GM12878 (cell line): ENCODE results near the gene RTN4RL1. TPM values are rescaled to one million over a fixed set of nuclear protein-coding genes. Genes with fewer than 3 reads are reported as not detected.
A peak's percentile ranks its signal among the peaks of the same experiment; 100 is the strongest.

Experiments
- BRCA1 ChIP-seq: IDR thresholded peaks from 2 replicates; pipeline ENCODE4 v1.6.1; 2011; ENCODE audit warnings: low read depth, low read length, improper control_type of control experiment
- CHD2 ChIP-seq: IDR thresholded peaks from 2 replicates; pipeline ENCODE4 v1.6.1; 2011; ENCODE audit warnings: low read depth, low read length, improper control_type of control experiment, borderline replicate concordance
- CREM ChIP-seq: IDR thresholded peaks from 2 replicates; pipeline ENCODE4 v1.6.1; 2014; ENCODE audit warnings: antibody characterized with exemption, low read depth
- CTCF ChIP-seq, 3 experiments: IDR thresholded peaks in 2 of 3; conservative IDR thresholded peaks in 1 of 3; 2 replicates each; pipeline ENCODE4 v1.5.1; 2011; ENCODE audit warnings: low read depth in 3 of 3, low read length in 3 of 3, mild to moderate bottlenecking in 3 of 3, control low read depth in 2 of 3, moderate library complexity in 2 of 3, inconsistent platforms in 1 of 3, mixed read lengths in 1 of 3; ENCODE audit not compliant: control insufficient read depth in 2 of 3, insufficient read depth in 1 of 3; ENCODE audit errors: extremely low read depth in 1 of 3
- DPF2 ChIP-seq: fragments of 450-650 bp; IDR thresholded peaks from 2 replicates; pipeline ENCODE4 v1.6.1; 2017; ENCODE audit warnings: mild to moderate bottlenecking
- E2F8 ChIP-seq: fragments of 450-650 bp; IDR thresholded peaks from 2 replicates; pipeline ENCODE4 v1.6.1; 2018; ENCODE audit warnings: mild to moderate bottlenecking, low read depth, moderate library complexity; ENCODE audit not compliant: partially characterized antibody
- HCFC1 ChIP-seq: fragments of 150-350 bp; IDR thresholded peaks from 2 replicates; pipeline ENCODE4 v1.6.1; 2014; ENCODE audit warnings: low read length
- IKZF1 ChIP-seq: fragments of 450-650 bp; conservative IDR thresholded peaks from 2 replicates; pipeline ENCODE4 v1.6.1; 2017; ENCODE audit warnings: antibody characterized with exemption, mild to moderate bottlenecking
- LARP7 ChIP-seq: fragments of 450-650 bp; IDR thresholded peaks from 2 replicates; pipeline ENCODE4 v1.6.1; 2017; ENCODE audit warnings: mild to moderate bottlenecking
- NKRF ChIP-seq: fragments of 450-650 bp; conservative IDR thresholded peaks from 2 replicates; pipeline ENCODE4 v1.6.1; 2017; ENCODE audit warnings: mild to moderate bottlenecking, moderate library complexity
- NR2C1 ChIP-seq: fragments of 450-650 bp; IDR thresholded peaks from 2 replicates; pipeline ENCODE4 v1.6.1; 2017; ENCODE audit warnings: antibody characterized with exemption, mild to moderate bottlenecking, moderate library complexity
- POLR2A ChIP-seq: IDR thresholded peaks from 2 replicates; pipeline ENCODE4 v1.6.1; 2011; ENCODE audit warnings: low read depth, mild to moderate bottlenecking, low read length
- POLR2AphosphoS2 ChIP-seq: IDR thresholded peaks from 2 replicates; pipeline ENCODE4 v1.6.1; 2011; ENCODE audit warnings: low read depth, mild to moderate bottlenecking, low read length, improper control_type of control experiment, moderate library complexity
- POU2F2 ChIP-seq: IDR thresholded peaks from 3 replicates; pipeline ENCODE4 v1.6.1; 2011; ENCODE audit warnings: low read depth, mild to moderate bottlenecking, low read length, borderline replicate concordance
- RELA ChIP-seq: fragments of 450-650 bp; IDR thresholded peaks from 2 replicates; pipeline ENCODE4 v1.8.0; 2014; ENCODE audit warnings: borderline replicate concordance; ENCODE audit not compliant: partially characterized antibody
- REST ChIP-seq: IDR thresholded peaks from 2 replicates; pipeline ENCODE4 v1.6.1; 2012; ENCODE audit warnings: mild to moderate bottlenecking, low read depth, low read length
- SIN3A ChIP-seq: IDR thresholded peaks from 2 replicates; pipeline ENCODE4 v1.6.1; 2012; ENCODE audit warnings: low read depth, low read length, improper control_type of control experiment
- SMC3 ChIP-seq: IDR thresholded peaks from 2 replicates; pipeline ENCODE4 v1.6.1; 2011; ENCODE audit warnings: low read length, improper control_type of control experiment, borderline replicate concordance
- TBL1XR1 ChIP-seq: IDR thresholded peaks from 2 replicates; pipeline ENCODE4 v1.6.1; 2012; ENCODE audit warnings: low read depth, low read length, improper control_type of control experiment
- polyA plus RNA-seq, 11 experiments: library from polyadenylated mRNA; depleted of rRNA in 4 of 11; unstranded in 6 of 11; stranded (reverse) in 5 of 11; fragments of >200 nt; fragmentation: Nextera tagmentation in 4 of 11; fragmentation: Illumina TruSeq in 1 of 11; extraction: Ambion mirVana in 4 of 11; extraction: Trizol in 1 of 11; gene quantifications; 1 replicate in 1 of 11; 2 replicates in 10 of 11; pipeline versions ENCODE4 v1.2.1 to v1.2.3, GENCODE V29; 2011 to 2016; ENCODE audit warnings: inconsistent platforms in 2 of 11, missing spikeins in 2 of 11, low read depth in 1 of 11
- total RNA-seq, 4 experiments: library from RNA; depleted of rRNA in 3 of 4; stranded (reverse); fragments of >200 nt in 3 of 4; fragmentation: Illumina TruSeq in 1 of 4; extraction: Trizol in 1 of 4; gene quantifications; 2 replicates each; pipeline versions ENCODE4 v1.2.1 to v1.2.3, GENCODE V29; 2013 to 2021

The RTN4RL1 gene
- total and polyA plus RNA-seq, 10 of the 15 experiments (the other 5 are each of a cell fraction or from before 2014, with no cell fraction given): 0.08 to 0.11 (median 0.10) TPM; not detected in 7

GRCh38 chr17:2058586-2059546, 33.7 kb upstream of the RTN4RL1 start (continued):
- TF ChIP-seq DPF2: 0 out of 2 replicates have a peak, but pooled peaks have one; percentile 65
- TF ChIP-seq POLR2AphosphoS2: peak; percentile 42; the same call in 1 of the 2 replicates
- TF ChIP-seq BRCA1: no peak
- 0 out of 2 replicates have a peak, but pooled peaks have one; percentile 17 for TF ChIP-seq CHD2
- peak; percentile 33 for TF ChIP-seq HCFC1
- TF ChIP-seq CREM: no peak; the same call in 1 of the 2 replicates
- TF ChIP-seq NKRF: peak; percentile 47; the same call in 1 of the 2 replicates
- TF ChIP-seq LARP7: peak; percentile 83
- peak; percentile 73 for TF ChIP-seq POLR2A
- TF ChIP-seq CTCF (IDR thresholded peaks at IDR 0.05 in 2 of 3, conservative IDR thresholded peaks at IDR 0.05 in 1 of 3; ENCODE audit: control insufficient read depth in 2 of 3, extremely low read depth in 1 of 3, insufficient read depth in 1 of 3, low read depth in 3 of 3, low read length in 3 of 3): peak; percentile 72 to 90 (median 88); a peak in 5 of 6 replicates
- TF ChIP-seq POU2F2: peak; percentile 14; the same call in 1 of the 3 replicates
- peak; percentile 42; the same call in 1 of the 2 replicates for TF ChIP-seq TBL1XR1
- TF ChIP-seq SIN3A: peak; percentile 28; the same call in 1 of the 2 replicates
- TF ChIP-seq NR2C1: no peak
- peak; percentile 77 for TF ChIP-seq IKZF1
- TF ChIP-seq SMC3: peak; percentile 68; the same call in 1 of the 2 replicates
- TF ChIP-seq E2F8: no peak
- 0 out of 2 replicates have a peak, but pooled peaks have one; percentile 16 for TF ChIP-seq REST
- no peak for TF ChIP-seq RELA
